Body of pancreas (tissue), 4 donors: ENCODE data around the gene GALNT14.

Experiments
- CTCF ChIP-seq, 7 experiments: fragments of 450-650 bp in 4 of 7; fragments of 200-600 bp in 3 of 7; sonication (generic) in 3 of 7; IDR thresholded peaks; one replicate each; pipeline ENCODE4 v1.5.1; 2016 to 2019; ENCODE audit warnings: antibody characterized with exemption in 7 of 7
- POLR2A ChIP-seq, 3 donors: fragments of 450-650 bp; IDR thresholded peaks; one replicate each; pipeline ENCODE4 v1.6.1; 2016; ENCODE audit warnings: antibody characterized with exemption in 3 of 3, mild to moderate bottlenecking in 2 of 3

DNA sequence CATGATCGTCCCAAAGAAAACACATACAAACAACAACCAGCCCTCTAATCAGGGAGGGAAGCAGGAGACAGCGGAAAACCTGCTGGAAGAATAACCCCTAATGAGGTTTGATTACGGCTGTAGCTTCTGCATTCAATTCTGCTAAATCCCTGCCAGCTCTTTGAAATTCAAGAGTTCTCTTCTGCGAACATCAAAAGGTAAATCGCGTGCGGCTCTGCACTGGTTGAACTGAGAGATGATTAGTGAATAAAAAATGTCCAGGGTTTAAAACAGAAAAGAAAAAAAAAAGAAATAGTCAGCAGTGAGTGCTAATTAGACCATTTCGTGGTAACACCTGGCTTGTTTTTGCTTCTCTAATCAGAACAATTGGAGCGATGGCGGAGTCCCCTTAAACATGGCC lies 178.0 kb downstream of the GALNT14 start:
- TF ChIP-seq POLR2A (IDR thresholded peaks at IDR 0.05) (no peak), CTCF (IDR thresholded peaks at IDR 0.05) (no peak)
